GM18951 (cell line): ENCODE measurements around the gene PRODH2.

ENCODE experiments used
- POLR2A ChIP-seq: IDR thresholded peaks from 4 replicates; pipeline ENCODE4 v1.6.1; 2011; ENCODE audit warnings: mild to moderate bottlenecking; ENCODE audit not compliant: insufficient read length, insufficient read depth; ENCODE audit errors: extremely low read depth
- in situ Hi-C: fragments of 300-500 bp; cut with MboI; formaldehyde crosslinking; loops from one replicate; pipeline ENCODE4 v1.12.0; 2022; ENCODE audit warnings: low sequenced_read_pairs, mixed read lengths, inconsistent platforms; ENCODE audit not compliant: unreplicated experiment

PRODH2 gene

DNA sequence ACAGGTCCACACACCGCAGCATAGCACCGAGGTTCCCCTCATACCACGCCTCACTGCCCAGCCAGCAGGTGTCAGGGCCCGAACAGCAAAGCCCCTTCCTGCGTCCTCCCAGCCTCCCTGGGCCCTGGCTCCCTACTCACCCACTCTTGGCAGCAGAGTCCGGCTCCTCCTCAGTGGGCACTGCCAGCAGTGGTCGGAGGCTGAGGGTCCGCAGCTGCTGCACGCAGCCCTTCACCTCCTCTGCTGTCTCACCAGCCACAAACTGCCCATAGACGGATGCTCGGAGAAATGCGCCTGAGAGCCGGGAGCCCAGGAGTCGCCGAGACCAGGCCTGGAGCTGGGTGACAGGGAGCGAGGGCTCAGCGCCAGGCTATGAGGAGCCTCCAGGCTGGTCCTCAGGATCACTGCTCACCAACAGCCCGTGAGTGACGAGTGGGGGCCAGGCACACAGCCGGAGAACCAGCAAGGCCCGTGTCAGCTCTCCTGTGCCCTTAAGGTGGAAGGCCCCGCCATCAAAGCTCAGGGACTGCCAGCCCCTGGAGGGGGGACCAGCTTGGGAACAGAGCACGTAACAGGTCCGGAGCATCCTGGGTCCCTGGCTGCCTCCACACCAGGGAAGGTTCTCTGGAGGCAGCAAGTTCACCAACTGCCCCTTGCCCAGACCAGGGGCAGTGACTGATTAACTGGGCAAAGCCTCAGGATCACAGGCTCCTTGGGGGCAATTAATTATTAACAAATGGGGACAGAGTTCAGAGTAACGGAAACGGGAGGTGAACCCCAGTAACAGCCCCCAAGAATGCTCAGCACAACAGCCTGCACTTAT, at the start of gene PRODH2:
Gene PRODH2, minus strand, starts transcription at position 626 of the 823 bp plus-strand sequence. Its CDS starts 40 bp downstream, at position 586.
- TF ChIP-seq POLR2A, result no peak
- in situ Hi-C loops, result no loop called here

DNA sequence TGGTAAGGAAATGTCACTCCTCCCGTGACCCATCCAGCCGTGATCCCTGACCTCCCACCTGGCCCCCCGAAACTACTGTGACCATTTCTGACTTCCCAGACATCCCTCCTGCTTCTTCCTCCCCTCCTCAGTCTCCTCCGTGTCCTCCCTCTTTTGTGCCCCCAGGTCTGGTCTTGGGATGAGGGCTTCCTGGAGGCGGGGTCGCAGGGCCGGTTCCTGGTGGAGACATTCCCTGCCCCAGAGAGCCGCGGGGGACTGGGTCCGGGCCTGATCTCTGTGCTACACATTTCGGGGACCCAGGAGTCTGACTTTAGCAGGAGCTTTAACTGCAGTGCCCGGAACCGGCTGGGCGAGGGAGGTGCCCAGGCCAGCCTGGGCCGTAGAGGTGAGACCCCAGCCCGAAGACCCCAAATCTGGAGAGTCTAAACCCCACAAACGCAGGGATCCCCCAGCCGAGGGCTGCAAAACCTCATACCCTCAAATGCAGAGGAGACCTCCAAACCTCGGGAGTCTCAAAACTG, 49.1 kb upstream of the PRODH2 start:
- TF ChIP-seq POLR2A, result no peak
- in situ Hi-C loops, result no loop called here

DNA sequence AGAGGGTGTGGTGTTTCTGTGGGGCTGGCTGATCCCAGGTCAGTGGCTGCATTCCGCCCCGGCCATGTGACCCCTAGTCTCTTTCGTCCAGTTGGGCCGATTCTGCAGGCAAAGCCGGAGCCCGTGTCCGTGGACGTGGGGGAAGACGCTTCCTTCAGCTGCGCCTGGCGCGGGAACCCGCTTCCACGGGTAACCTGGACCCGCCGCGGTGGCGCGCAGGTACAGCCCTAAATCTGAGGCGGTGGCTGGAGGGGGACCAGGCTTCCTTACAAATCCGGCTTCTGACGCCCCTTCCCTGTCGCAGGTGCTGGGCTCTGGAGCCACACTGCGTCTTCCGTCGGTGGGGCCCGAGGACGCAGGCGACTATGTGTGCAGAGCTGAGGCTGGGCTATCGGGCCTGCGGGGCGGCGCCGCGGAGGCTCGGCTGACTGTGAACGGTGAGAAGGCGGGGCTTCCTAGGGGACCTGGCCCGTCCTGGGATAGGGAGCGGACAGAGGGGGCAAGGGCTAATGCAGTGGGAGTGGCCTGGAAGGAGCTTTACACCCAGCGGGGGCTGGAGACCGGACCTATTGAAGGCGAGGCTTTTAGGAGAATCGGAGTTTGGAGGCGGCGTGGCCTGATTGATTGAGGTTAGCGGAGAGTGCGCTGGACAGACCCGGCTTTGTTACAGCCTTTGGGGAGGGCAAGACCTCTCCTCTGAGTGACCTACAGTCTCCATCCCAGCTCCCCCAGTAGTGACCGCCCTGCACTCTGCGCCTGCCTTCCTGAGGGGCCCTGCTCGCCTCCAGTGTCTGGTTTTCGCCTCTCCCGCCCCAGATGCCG, 48.4 kb upstream of the PRODH2 start:
- no peak for TF ChIP-seq POLR2A
- in situ Hi-C loops, result no loop called here

GRCh38 chr19:35860436-35860817, 47.8 kb upstream of the PRODH2 start:
- TF ChIP-seq POLR2A, result no peak
- in situ Hi-C loops, result no loop called here

DNA sequence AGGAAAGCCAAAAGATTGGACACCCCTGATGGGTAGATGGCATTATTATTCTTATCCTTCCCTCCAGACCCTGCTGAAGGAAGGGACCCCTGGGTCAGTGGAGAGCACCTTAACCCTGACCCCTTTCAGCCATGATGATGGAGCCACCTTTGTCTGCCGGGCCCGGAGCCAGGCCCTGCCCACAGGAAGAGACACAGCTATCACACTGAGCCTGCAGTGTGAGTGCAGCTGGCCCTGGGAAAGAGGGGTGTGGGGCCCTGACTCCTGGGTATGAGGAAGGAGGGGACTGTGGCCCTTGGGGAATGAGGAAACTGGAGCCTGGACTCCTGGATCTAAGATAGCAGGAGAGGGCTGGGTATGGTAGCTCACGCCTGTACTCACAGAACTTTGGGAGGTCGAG, 46.8 kb upstream of the PRODH2 start:
- no peak for TF ChIP-seq POLR2A
- in situ Hi-C loops, result no loop called here

- in situ Hi-C loops, result no loop called here
- TF ChIP-seq POLR2A, result no peak
Measured at GRCh38 chr19:35858311-35858710, 45.7 kb upstream of the PRODH2 start.

DNA sequence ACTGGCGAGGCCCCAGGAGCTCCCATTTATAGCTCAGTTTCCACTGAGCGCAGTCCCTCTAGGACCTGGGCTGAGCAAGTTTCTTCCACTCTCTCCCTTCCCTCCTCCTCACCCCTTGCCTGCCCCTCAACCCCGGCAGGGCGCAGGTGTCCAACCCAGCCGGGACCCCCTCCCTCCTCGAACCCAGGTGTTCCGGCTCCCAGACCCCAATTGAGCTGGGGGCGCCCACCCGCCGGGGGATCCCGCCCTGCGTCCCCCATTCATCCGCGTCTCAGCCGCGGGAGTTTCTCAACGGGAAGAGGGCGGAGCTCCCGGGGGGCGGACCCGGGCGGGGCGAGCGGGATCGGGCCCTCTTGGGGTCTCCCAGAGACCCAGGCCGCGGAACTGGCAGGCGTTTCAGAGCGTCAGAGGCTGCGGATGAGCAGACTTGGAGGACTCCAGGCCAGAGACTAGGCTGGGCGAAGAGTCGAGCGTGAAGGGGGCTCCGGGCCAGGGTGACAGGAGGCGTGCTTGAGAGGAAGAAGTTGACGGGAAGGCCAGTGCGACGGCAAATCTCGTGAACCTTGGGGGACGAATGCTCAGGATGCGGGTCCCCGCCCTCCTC, 44.0 kb upstream of the PRODH2 start, which contains the start of gene KIRREL2:
Gene KIRREL2, plus strand, starts transcription at position 366 of the 604 bp plus-strand sequence. Its CDS starts 209 bp downstream, at position 575.
- in situ Hi-C loops, result no loop called here
- TF ChIP-seq POLR2A, result no peak

DNA sequence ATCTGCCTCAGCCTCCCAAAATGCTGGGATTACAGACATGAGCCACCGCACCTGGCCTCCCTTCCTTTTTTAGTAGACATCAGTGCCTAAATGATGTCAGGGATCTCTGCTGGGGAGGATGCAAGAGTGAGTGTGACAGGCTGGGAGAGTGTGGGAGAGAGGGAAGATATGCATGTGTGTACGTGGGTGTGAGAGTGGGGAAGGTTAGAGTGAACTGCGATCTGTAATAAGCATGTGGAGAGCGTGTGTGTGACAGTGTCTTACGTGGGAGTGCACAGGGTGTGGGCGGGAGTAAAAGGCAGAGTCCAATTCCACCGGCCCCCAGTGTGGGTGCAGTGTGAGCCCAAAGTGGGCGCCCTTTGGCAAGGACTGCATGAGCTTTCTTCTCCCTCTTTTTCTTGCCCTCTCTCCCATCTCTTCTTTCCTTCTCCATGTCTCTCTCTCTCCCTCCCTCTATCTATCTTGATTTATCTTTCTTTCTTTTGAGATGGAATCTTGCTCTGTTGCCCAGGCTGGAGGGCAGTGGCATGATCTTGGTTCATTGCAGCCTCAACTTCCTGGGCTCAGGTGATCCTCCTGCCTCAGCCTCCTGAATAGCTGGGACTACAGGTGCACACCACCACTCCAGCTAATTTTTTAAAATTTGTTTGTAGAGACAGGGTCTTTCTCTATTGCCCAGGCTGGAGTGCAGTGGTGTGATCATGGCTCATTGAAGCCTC, 40.6 kb upstream of the PRODH2 start:
- in situ Hi-C loops, result no loop called here

DNA sequence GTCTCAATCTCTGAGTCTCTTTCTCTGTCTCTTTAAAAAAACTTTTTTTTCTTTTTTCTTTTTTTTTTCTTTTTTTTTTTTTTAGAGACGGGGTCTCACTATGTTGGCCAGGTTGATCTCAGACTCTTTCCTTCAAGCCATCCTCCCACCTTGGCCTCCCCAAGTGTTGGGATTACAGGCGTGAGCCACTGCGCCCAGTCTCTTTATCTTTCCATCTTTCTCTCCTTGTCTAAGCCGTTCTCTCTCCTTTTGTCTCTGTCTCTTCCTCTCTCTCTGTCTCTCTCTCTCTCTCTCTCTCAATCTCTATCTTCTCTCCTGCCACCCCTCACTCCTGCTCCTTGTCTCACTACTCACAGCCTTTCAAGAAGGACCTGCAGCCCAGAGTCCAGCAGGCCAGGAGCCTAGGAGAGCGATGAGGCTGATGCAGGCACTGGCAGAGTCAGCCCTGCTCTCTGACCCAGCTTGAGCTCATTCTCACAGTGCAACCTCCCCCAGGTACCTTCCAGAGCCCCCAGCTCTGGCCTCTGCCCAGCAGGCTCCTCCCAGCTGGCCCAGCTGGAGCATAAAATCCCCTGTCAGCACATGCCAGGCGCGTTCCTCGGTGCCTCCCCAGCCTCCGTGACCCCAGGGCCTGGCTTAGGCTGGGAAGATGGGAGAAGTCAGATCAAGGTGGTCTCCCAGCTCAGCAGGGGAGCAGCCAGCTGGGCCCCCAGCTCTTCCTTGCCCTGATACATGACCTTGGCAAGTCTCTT, 39.6 kb upstream of the PRODH2 start, which contains the start of gene NPHS1:
Gene NPHS1, minus strand, starts transcription at position 476 of the 752 bp plus-strand sequence. CDS start 667 bp downstream, outside the sequence.
- in situ Hi-C loops, result no loop called here
- TF ChIP-seq POLR2A, result no peak

More for the DNA sequence above, 40.6 kb upstream of the PRODH2 start:
- TF ChIP-seq POLR2A, result no peak

DNA sequence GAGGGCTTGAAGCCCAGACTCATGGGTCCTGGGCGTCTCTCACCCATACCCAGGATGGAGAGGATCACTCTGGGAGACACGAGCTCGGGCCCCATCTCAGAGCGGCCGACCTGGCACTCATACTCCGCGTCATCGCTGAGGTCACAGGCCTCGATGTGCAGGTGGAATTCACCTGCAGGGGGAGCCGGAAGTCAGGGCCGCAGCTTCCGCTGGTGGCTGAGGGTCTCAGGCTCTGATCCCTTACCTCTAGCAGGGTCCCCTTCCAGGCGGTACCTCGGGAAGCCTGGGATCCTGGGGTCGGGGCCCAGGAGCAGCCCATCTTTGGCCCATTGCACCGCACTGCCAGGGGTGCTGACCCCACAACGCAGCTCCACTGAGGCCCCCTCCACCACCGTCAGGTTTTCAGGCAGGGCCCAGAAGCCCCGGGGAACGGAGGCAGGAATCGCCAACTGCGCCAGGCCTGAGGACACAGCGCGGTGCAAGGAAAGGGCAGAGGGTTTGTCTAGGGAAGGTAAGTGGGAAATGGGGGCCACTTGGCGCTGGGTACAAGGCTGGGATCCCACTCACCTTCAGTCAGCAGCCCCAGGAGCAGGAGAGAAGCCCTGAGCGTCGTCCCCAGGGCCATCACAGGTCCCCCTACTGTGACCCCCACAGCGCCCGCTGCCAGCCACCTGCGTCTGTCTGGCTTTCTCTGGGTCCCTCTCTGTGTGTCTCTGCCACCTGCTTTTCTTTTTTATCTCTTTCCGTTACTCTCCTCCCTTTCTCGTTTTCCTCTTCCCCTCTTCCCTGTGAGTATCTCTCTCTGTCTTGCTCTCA, 38.8 kb upstream of the PRODH2 start:
- in situ Hi-C loops, result no loop called here

DNA sequence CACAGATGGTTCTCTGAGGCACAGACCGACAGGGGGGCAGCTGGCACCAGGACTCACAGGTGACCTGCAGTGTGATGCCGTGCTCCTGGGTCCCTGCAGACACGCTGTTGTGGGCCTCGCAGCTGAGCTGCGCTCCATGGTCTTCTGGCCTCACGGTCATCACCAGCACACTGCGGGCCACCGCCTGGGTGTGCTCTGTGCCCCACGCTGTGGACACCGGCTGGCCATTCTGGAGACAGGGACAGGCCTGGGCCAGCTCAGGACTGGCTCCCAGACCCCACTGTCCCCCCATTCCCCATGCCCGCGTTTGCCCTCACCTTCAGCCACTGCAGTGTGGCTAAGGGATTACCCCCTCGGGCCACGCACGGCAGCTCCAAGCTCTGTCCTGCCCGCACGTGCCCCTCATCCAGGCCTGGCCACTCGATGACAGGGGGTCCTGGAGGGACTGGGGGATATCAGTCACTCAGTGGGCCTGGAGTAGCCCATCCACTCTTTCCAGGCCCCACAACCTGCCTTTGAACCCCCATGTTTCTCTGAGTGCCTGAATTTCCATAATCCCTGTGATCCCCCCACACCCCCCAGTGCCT, 36.4 kb upstream of the PRODH2 start:
- TF ChIP-seq POLR2A, result no peak
- in situ Hi-C loops, result no loop called here

More for the DNA sequence above, 38.8 kb upstream of the PRODH2 start:
- no peak for TF ChIP-seq POLR2A
